Measurements from ENCODE around the gene LIN7B.
A peak's percentile ranks its signal among the peaks of the same experiment; 100 is the strongest.

Gene LIN7B

DNA sequence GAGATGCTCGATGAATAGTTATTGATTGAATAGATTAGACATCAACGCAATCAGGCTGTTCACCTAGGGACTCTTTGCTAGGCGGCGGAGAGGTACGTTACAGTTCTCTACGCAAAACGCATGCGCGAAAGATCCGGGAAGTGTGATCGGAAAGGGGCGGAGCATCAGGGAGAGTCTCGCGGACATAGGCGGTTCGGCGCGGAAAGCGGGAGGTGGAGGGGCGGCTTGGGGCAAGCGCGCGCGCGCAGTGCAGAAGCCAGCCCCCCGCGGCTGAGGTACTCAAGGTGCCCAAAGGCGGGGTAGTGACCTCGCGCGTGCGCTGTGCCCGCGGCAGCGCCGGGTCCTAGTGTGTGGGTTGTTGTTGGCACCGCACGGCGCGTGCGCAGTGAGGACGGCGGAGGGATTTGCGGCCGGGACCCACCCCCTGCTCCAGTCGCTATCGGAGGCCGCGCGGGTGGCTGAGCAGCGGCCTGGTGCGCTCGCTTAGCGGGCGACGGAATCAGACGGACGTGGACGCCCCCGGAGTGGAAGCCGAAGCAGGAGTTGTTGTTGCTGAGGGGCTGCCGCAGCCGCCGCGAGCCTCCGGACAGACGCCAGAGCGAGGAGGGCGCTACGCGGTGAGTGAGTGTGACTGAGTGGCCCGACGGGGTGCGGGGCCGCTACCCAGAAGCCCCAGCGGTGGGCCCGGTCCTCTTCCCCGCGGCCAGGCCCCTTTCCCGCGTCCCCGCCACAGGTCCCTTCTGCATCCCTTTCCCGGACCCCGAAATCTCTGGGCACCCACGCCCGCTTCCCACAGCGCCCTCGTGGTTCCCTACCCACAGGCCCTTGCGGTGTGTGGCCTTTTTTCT lies 28.9 kb upstream of the LIN7B start, which contains the start of gene SNRNP70:
SNRNP70 (plus strand) TSS at position 432 of the 848 bp plus-strand sequence. CDS start 964 bp downstream, outside the sequence.
- TF ChIP-seq, protein P1, sequence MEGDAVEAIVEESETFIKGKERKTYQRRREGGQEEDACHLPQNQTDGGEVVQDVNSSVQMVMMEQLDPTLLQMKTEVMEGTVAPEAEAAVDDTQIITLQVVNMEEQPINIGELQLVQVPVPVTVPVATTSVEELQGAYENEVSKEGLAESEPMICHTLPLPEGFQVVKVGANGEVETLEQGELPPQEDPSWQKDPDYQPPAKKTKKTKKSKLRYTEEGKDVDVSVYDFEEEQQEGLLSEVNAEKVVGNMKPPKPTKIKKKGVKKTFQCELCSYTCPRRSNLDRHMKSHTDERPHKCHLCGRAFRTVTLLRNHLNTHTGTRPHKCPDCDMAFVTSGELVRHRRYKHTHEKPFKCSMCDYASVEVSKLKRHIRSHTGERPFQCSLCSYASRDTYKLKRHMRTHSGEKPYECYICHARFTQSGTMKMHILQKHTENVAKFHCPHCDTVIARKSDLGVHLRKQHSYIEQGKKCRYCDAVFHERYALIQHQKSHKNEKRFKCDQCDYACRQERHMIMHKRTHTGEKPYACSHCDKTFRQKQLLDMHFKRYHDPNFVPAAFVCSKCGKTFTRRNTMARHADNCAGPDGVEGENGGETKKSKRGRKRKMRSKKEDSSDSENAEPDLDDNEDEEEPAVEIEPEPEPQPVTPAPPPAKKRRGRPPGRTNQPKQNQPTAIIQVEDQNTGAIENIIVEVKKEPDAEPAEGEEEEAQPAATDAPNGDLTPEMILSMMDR (IDR thresholded peaks at IDR 0.05): no peak
- Histone ChIP-seq H3K27ac (peak within 1 kb of the TSS; percentile 70 to 94), H3K4me3 (peak within 1 kb of the TSS; percentile 92)
- DNase-seq (ENCODE audit: low spot score): peak; percentile 98

DNA sequence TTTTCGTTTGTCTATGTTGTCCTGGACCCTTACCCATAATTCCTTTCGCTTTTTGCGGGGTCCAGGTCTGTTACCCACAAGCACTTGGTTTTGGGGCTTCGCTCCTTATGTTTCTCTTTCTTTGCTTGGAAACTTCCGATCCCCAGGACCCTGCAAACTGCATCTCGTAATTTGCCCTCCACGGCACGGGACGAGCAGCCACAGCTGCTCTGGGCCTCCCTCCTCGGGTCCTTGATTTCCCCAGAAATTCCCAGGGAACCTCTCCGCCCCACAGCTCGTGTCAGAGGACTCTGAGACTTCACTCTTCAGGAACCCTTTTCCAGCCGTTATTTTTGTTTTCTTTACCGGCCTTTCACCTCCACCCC lies 28.3 kb upstream of the LIN7B start:
- Histone ChIP-seq H3K27ac (peak overlapping the region; percentile 70 to 94), H3K4me3 (peak overlapping the region; percentile 92)
- no peak for DNase-seq (ENCODE audit: low spot score)
- TF ChIP-seq, protein P1 (IDR thresholded peaks at IDR 0.05): no peak

DNA sequence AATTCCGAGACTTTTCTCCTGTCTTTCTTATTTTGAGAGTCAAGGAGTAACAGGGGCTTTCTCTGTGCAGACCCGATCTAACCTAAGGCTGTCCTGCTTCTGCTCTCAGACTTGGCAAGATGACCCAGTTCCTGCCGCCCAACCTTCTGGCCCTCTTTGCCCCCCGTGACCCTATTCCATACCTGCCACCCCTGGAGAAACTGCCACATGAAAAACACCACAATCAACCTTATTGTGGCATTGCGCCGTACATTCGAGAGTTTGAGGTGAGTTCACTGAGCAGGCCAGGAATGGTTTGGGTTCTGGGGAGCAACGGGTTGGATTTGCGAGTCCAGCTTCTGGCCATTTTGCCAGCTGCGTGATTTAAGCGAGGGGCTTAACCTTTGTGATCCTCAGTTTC lies 27.9 kb upstream of the LIN7B start:
- TF ChIP-seq, protein P1 (IDR thresholded peaks at IDR 0.05): no peak
- Histone ChIP-seq H3K27ac (peak overlapping the region in 1 of 2 donors; percentile 70), H3K4me3 (peak overlapping the region; percentile 92)
- no peak for DNase-seq (ENCODE audit: low spot score)

DNA sequence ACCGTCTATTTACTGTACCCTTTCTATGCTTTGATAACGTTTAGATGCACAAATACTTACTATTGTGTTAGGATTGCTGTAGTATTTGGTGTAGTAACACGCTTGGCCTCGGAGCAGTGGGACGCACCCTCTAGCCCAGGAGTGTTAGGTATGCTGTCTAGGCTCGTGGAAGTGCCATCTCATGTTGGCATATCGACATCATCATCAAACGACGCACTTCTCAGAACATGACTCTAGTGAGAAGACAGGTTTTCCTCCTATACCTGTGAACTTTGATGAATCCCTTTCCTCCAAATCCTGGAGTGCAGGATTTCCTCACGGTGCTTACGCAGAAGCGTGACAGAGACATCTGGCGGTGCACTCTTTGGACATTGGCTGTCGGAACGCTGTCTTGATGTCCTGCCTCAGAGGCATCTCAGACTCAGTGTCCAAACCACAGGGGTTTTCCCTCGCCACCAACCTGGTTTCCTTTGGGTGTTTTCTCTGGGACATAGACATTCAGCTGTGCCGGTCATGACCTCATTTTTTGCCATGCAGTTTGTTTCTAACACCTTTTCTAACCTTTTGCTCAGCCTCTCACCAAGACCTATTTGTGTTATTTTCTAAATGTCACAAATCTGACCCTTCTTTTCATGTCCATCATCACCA lies 22.7 kb upstream of the LIN7B start:
- H3K27ac ChIP-seq: no peak overlapping the region
- no peak for DNase-seq (ENCODE audit: low spot score)
- TF ChIP-seq, protein P1 (IDR thresholded peaks at IDR 0.05): no peak

DNA sequence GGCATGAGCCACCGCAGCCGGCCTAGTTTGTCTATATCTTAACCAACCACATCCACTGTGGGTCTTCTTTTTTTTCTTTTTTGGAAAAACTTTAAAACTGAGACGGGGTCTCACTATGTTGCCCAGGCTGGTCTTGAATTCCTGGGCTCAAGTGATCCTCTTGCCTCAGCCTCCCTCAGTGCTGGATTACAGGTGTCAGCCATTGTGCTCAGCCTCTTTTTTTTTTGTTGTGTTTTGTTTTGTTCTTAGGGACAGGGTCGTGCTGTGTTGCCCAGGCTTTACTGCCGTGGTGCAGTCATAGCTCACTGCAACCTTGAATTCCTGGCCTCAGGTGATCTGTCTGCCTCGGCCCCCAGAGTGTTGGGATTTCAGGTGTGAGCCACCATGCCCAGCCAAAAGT lies 21.5 kb upstream of the LIN7B start:
- no peak for DNase-seq (ENCODE audit: low spot score)
- TF ChIP-seq, protein P1 (IDR thresholded peaks at IDR 0.05): no peak
- H3K4me3 ChIP-seq: no peak overlapping the region
- no peak overlapping the region for H3K27ac ChIP-seq

More for the DNA sequence above, 22.7 kb upstream of the LIN7B start:
- H3K4me3 ChIP-seq: no peak overlapping the region

DNA sequence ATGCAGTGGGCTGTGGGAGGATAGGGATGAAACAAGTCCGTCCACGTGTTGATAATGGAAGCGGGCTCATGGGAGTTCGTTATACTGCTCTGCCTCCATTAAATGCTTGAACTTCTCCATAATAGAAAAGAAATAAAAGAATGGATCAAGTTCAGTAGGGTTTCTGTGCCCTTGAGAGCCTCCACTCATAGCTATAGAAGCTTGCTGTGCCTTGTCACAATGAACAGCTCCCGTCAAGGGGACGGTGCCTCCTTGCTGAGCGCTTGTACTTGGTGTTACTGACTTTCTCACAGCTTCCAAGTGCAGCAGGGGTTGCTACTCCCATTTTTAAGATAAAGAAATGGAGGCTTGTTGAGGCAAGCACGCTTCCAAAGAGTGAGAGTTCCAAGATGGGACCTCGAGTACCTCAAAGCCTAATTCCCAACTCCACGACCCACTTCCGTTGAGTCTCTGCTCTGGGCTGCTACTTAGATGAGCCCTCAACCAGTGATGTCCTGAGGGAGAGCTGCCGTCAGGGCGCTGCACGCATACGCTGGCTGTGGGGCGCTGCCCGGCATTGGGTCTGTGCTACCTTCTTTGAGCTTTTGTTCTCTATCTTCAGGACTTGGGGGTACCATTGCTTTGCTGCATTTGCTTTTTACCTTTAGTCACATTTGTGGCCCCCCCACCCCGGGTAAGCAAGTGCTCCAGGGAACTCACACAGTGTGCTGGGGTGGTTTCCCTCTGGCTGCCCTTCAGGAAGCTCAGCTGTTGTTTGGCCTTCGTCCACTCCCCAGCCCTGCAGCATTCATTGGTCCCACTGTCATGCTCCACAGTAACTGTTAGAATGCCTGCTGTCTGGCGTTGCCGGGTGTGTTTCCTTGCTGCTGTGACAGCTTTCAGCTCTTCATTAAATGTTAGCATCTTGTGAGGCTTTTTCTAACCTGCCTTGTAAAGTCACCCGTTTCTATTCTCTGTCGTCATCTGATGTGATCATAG lies 19.4 kb upstream of the LIN7B start:
- DNase-seq (ENCODE audit: low spot score): no peak
- TF ChIP-seq, protein P1 (IDR thresholded peaks at IDR 0.05): no peak
- Histone ChIP-seq H3K27ac (no peak overlapping the region), H3K4me3 (no peak overlapping the region)
